ENCODE results near the gene NUB1. TPM values are rescaled to one million over a fixed set of nuclear protein-coding genes. Genes with fewer than 3 reads are reported as not detected.

The NUB1 gene
- total and polyA plus RNA-seq, 2 experiments from 2014 or later, result 30.6 to 34.3 TPM

DNA sequence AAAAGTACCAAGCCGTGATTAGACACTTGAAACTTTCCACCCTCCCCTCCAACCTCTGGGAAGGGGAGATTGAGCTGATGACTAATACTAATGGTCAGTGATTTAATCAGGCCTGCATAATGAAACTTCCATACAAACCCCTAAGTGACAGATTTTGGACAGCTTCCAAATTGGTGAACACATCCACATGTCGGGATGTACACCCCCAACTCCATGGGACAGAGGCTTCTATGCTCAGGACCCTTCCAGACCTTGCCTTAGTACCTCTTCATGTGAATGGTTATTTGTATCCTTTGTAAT, 4.8 kb downstream of the NUB1 start:
- peak in 1 of 2 donors; percentile 40 for DNase-seq (ENCODE audit: low read depth in 1 of 2, low spot score in 1 of 2)
- TF ChIP-seq, protein P1, sequence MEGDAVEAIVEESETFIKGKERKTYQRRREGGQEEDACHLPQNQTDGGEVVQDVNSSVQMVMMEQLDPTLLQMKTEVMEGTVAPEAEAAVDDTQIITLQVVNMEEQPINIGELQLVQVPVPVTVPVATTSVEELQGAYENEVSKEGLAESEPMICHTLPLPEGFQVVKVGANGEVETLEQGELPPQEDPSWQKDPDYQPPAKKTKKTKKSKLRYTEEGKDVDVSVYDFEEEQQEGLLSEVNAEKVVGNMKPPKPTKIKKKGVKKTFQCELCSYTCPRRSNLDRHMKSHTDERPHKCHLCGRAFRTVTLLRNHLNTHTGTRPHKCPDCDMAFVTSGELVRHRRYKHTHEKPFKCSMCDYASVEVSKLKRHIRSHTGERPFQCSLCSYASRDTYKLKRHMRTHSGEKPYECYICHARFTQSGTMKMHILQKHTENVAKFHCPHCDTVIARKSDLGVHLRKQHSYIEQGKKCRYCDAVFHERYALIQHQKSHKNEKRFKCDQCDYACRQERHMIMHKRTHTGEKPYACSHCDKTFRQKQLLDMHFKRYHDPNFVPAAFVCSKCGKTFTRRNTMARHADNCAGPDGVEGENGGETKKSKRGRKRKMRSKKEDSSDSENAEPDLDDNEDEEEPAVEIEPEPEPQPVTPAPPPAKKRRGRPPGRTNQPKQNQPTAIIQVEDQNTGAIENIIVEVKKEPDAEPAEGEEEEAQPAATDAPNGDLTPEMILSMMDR (IDR thresholded peaks at IDR 0.05; ENCODE audit: low read depth, low read length), result no peak
- peaks cover 37% of the 10 kb centered on the region for H3K36me3 ChIP-seq

DNA sequence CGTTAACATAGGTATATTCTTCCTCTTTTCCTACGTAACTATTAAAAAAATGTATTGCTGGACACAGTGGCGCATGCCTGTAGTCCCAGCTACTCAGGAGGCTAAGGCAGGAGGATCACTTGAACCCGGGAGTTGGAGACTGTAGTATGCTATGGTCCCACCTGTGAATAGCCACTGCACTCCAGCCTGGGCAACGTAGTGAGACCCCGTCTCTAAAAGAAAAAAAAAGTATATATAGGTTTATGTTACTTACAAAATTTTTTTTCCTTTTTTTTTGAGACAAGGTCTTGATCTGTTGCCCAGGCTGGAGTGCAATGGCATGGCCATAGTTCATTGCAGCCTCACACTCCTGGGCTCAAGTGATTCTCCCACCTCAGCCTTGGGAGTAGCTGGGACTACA, 5.6 kb downstream of the NUB1 start:
- H3K27me3 ChIP-seq, result no peaks in the 10 kb centered on the region
- H3K9me3 ChIP-seq (ENCODE audit: low read depth), result no peaks in the 10 kb centered on the region
- DNase-seq (ENCODE audit: low read depth in 1 of 2, low spot score in 1 of 2), result no peak
- H3K36me3 ChIP-seq, result peaks cover 45% of the 10 kb centered on the region
- no peak overlapping the region for H3K4me3 ChIP-seq
- TF ChIP-seq, protein P1 (IDR thresholded peaks at IDR 0.05; ENCODE audit: low read depth, low read length), result no peak
- no peak overlapping the region for H3K27ac ChIP-seq
- peaks cover 3% of the 10 kb centered on the region for H3K4me1 ChIP-seq (ENCODE audit: low read depth)

More for the DNA sequence above, 4.8 kb downstream of the NUB1 start:
- Histone ChIP-seq H3K9me3 (ENCODE audit: low read depth) (no peaks in the 10 kb centered on the region), H3K27me3 (no peaks in the 10 kb centered on the region), H3K4me3 (no peak overlapping the region), H3K27ac (no peak overlapping the region), H3K4me1 (ENCODE audit: low read depth) (peaks cover 3% of the 10 kb centered on the region)

- no peak for DNase-seq (ENCODE audit: low read depth in 1 of 2, low spot score in 1 of 2)
- peaks cover 3% of the 10 kb centered on the region for H3K4me1 ChIP-seq (ENCODE audit: low read depth)
- peak overlapping the region; percentile 69 for H3K27ac ChIP-seq
- no peaks in the 10 kb centered on the region for H3K27me3 ChIP-seq
- peaks cover 55% of the 10 kb centered on the region for H3K36me3 ChIP-seq
- no peak overlapping the region for H3K4me3 ChIP-seq
- TF ChIP-seq, protein P1 (IDR thresholded peaks at IDR 0.05; ENCODE audit: low read depth, low read length), result no peak
- H3K9me3 ChIP-seq (ENCODE audit: low read depth), result no peaks in the 10 kb centered on the region
Measured at GRCh38 chr7:151348970-151349369, 7.4 kb downstream of the NUB1 start.

DNA sequence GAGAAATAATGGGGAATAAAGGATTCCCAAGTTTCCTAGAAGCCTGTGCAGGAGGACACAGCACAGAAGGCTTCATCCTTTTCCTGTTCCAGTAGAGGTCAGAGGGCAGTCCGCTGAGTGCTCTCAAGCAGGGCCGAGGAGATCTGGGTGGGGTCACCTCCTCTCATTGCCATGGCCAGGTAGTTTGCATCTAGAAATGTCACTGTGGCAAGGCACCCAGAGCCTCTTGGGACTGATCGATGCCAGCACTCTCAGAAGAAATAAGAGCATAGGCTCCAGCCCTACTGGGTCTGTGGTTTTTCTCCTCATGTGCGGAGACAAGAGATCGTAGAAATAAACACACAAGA, 7.9 kb downstream of the NUB1 start:
- Histone ChIP-seq H3K27me3 (no peaks in the 10 kb centered on the region), H3K4me3 (no peak overlapping the region), H3K9me3 (ENCODE audit: low read depth) (no peaks in the 10 kb centered on the region), H3K4me1 (ENCODE audit: low read depth) (peaks cover 3% of the 10 kb centered on the region), H3K36me3 (peaks cover 56% of the 10 kb centered on the region), H3K27ac (peak overlapping the region; percentile 69)
- TF ChIP-seq, protein P1 (IDR thresholded peaks at IDR 0.05; ENCODE audit: low read depth, low read length), result no peak
- no peak for DNase-seq (ENCODE audit: low read depth in 1 of 2, low spot score in 1 of 2)

DNA sequence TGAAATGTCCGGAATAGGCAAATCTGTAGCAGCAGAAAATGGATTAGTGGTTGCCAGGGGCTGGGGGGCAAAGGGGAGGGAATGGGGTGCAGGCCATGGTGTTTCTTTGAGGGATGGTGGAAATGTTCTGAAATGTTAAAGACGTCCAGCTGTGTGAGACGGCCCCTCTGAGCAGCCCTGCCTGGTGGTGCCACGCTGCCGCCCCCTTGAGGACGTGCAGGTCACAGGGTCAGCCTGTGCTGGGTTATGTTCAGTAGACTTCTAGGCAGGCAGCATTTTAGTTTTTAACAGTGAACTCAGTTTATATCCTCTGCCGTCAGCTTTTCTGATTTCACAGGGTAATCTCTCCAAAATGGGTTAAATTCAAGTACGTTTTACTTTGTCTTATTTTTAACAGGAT, 9.4 kb downstream of the NUB1 start:
- Histone ChIP-seq H3K9me3 (ENCODE audit: low read depth) (no peaks in the 10 kb centered on the region), H3K4me3 (no peak overlapping the region), H3K27me3 (no peaks in the 10 kb centered on the region), H3K27ac (no peak overlapping the region), H3K36me3 (peaks cover 57% of the 10 kb centered on the region), H3K4me1 (ENCODE audit: low read depth) (peaks cover 3% of the 10 kb centered on the region)
- DNase-seq (ENCODE audit: low read depth in 1 of 2, low spot score in 1 of 2), result peak in 1 of 2 donors; percentile 35
- TF ChIP-seq, protein P1 (IDR thresholded peaks at IDR 0.05; ENCODE audit: low read depth, low read length), result no peak

GRCh38 chr7:151351967-151352366, 10.4 kb downstream of the NUB1 start:
- no peak overlapping the region for H3K4me3 ChIP-seq
- H3K9me3 ChIP-seq (ENCODE audit: low read depth), result no peaks in the 10 kb centered on the region
- H3K4me1 ChIP-seq (ENCODE audit: low read depth), result peaks cover 3% of the 10 kb centered on the region
- H3K27ac ChIP-seq, result no peak overlapping the region
- H3K36me3 ChIP-seq, result peaks cover 56% of the 10 kb centered on the region
- no peaks in the 10 kb centered on the region for H3K27me3 ChIP-seq
- TF ChIP-seq, protein P1 (IDR thresholded peaks at IDR 0.05; ENCODE audit: low read depth, low read length), result no peak
- DNase-seq (ENCODE audit: low read depth in 1 of 2, low spot score in 1 of 2), result no peak

Data from cardiac muscle cell (in vitro differentiated cells and primary cell).